Measurements from ENCODE around the gene EXOC3. TPM values are rescaled to one million over a fixed set of nuclear protein-coding genes. Genes with fewer than 3 reads are reported as not detected.

EXOC3 gene
- total and polyA plus RNA-seq, 10 of the 15 experiments (the other 5 are each of a cell fraction or from before 2014, with no cell fraction given): 1.6 to 53.0 (median 27.9) TPM

DNA sequence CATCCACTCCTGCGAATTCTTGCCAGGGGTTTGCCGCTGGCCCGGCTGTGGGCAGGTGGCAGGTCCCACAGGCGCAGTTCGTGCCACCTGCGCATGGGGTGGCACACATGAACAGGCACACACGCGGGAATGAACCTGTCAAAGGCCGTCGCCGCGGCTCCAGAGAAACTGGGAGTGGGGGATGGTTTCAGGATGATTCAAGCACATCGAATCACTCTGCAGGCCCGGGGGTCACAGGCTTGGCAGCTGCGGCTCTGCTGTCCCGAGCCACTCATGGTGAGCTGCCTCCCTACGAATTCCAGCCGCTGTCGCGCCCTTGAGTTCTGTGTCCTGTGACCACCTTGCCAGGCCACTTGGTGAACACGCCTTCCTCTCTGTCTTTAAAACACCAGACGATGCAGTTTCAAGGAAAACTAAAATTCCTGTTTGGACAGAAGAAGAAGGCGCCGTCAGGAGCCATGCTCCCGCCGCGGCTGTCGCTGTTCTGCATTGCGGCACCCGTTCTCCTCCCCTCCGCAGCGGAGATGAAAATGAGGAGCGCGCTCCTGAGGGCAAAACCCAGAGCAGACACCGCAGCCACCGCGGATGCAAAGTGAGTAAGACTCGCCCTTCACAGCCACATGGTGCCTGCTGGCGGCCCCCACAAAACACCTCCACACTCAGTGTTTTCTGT is 15.4 kb upstream of the EXOC3 start (continued):
- TF ChIP-seq, protein P1, sequence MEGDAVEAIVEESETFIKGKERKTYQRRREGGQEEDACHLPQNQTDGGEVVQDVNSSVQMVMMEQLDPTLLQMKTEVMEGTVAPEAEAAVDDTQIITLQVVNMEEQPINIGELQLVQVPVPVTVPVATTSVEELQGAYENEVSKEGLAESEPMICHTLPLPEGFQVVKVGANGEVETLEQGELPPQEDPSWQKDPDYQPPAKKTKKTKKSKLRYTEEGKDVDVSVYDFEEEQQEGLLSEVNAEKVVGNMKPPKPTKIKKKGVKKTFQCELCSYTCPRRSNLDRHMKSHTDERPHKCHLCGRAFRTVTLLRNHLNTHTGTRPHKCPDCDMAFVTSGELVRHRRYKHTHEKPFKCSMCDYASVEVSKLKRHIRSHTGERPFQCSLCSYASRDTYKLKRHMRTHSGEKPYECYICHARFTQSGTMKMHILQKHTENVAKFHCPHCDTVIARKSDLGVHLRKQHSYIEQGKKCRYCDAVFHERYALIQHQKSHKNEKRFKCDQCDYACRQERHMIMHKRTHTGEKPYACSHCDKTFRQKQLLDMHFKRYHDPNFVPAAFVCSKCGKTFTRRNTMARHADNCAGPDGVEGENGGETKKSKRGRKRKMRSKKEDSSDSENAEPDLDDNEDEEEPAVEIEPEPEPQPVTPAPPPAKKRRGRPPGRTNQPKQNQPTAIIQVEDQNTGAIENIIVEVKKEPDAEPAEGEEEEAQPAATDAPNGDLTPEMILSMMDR (IDR thresholded peaks at IDR 0.05 in 2 of 3, conservative IDR thresholded peaks at IDR 0.05 in 1 of 3; ENCODE audit: control insufficient read depth in 2 of 3, extremely low read depth in 1 of 3, insufficient read depth in 1 of 3, low read depth in 3 of 3, low read length in 3 of 3): no peak
- TF ChIP-seq KAT2A (conservative IDR thresholded peaks at IDR 0.05; ENCODE audit: control insufficient read depth, low read depth, low read length) (no peak), LARP7 (IDR thresholded peaks at IDR 0.05) (no peak)
- TF ChIP-seq, protein P2, sequence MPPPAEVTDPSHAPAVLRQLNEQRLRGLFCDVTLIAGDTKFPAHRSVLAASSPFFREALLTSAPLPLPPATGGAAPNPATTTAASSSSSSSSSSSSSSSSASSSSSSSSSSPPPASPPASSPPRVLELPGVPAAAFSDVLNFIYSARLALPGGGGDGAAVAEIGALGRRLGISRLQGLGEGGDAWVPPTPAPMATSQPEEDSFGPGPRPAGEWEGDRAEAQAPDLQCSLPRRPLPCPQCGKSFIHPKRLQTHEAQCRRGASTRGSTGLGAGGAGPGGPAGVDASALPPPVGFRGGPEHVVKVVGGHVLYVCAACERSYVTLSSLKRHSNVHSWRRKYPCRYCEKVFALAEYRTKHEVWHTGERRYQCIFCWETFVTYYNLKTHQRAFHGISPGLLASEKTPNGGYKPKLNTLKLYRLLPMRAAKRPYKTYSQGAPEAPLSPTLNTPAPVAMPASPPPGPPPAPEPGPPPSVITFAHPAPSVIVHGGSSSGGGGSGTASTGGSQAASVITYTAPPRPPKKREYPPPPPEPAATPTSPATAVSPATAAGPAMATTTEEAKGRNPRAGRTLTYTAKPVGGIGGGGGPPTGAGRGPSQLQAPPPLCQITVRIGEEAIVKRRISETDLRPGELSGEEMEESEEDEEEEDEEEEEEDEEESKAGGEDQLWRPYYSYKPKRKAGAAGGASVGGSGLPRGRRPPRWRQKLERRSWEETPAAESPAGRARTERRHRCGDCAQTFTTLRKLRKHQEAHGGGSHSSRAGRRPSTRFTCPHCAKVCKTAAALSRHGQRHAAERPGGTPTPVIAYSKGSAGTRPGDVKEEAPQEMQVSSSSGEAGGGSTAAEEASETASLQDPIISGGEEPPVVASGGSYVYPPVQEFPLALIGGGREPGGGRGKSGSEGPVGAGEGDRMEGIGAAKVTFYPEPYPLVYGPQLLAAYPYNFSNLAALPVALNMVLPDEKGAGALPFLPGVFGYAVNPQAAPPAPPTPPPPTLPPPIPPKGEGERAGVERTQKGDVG (CRISPR knock-in tag; IDR thresholded peaks at IDR 0.05): no peak
- TF ChIP-seq, protein P3, sequence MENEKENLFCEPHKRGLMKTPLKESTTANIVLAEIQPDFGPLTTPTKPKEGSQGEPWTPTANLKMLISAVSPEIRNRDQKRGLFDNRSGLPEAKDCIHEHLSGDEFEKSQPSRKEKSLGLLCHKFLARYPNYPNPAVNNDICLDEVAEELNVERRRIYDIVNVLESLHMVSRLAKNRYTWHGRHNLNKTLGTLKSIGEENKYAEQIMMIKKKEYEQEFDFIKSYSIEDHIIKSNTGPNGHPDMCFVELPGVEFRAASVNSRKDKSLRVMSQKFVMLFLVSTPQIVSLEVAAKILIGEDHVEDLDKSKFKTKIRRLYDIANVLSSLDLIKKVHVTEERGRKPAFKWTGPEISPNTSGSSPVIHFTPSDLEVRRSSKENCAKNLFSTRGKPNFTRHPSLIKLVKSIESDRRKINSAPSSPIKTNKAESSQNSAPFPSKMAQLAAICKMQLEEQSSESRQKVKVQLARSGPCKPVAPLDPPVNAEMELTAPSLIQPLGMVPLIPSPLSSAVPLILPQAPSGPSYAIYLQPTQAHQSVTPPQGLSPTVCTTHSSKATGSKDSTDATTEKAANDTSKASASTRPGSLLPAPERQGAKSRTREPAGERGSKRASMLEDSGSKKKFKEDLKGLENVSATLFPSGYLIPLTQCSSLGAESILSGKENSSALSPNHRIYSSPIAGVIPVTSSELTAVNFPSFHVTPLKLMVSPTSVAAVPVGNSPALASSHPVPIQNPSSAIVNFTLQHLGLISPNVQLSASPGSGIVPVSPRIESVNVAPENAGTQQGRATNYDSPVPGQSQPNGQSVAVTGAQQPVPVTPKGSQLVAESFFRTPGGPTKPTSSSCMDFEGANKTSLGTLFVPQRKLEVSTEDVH (IDR thresholded peaks at IDR 0.05; ENCODE audit: low read depth, partially characterized antibody): no peak
